K562 (cell line): ENCODE measurements around the gene N4BP2. TPM values are rescaled to one million over a fixed set of nuclear protein-coding genes. Genes with fewer than 3 reads are reported as not detected.
A peak's percentile ranks its signal among the peaks of the same experiment; 100 is the strongest.

Source experiments
- BMI1 ChIP-seq: fragments of 150-350 bp; IDR thresholded peaks from 2 replicates; pipeline ENCODE4 v1.6.1; 2014; ENCODE audit warnings: low read length
- CHD2 ChIP-seq: IDR thresholded peaks from 2 replicates; pipeline ENCODE4 v1.6.1; 2011; ENCODE audit warnings: low read depth, low read length
- FOXK1 ChIP-seq: sonication (generic); formaldehyde crosslinking; IDR thresholded peaks from 2 replicates; pipeline ENCODE4 v1.8.0; 2022; ENCODE audit warnings: missing genetic modification reagents, mild to moderate bottlenecking, borderline replicate concordance
- SMAD4 ChIP-seq: fragments of 250-450 bp; sonication (Bioruptor Pico); conservative IDR thresholded peaks from 2 replicates; pipeline ENCODE4 v1.8.0; 2021; ENCODE audit warnings: inconsistent platforms, mild to moderate bottlenecking, moderate library complexity
- ZNF431 ChIP-seq: sonication (generic); formaldehyde crosslinking; IDR thresholded peaks from 2 replicates; pipeline ENCODE4 v1.8.0; 2022; ENCODE audit warnings: mild to moderate bottlenecking, missing genetic modification reagents
- ZNF830 ChIP-seq: fragments of 250-450 bp; sonication (Bioruptor Pico); IDR thresholded peaks from 2 replicates; pipeline ENCODE4 v1.5.0; 2021; ENCODE audit warnings: mild to moderate bottlenecking
- polyA plus RNA-seq, 8 experiments: library from polyadenylated mRNA; depleted of rRNA in 4 of 8; stranded (reverse) in 5 of 8; unstranded in 3 of 8; fragments of >200 nt; fragmentation: Nextera tagmentation in 2 of 8; fragmentation: Illumina TruSeq in 1 of 8; extraction: Ambion mirVana in 2 of 8; extraction: Trizol in 1 of 8; gene quantifications; 2 replicates each; pipeline versions ENCODE4 v1.2.1 to v1.2.3, GENCODE V29; 2011 to 2014; ENCODE audit warnings: inconsistent platforms in 1 of 8, missing spikeins in 1 of 8
- total RNA-seq, 7 experiments: library from RNA; depleted of rRNA in 6 of 7; stranded (reverse); fragments of >200 nt in 6 of 7; fragmentation: Illumina TruSeq in 2 of 7; extraction: Trizol in 2 of 7; gene quantifications; 2 replicates each; pipeline versions ENCODE4 v1.2.1 to v1.2.3, GENCODE V29; 2011 to 2021; ENCODE audit warnings: low replicate concordance in 1 of 7
- TF ChIP-seq, protein P1 (sequence below): fragments of 250-450 bp; sonication (Bioruptor Pico); IDR thresholded peaks from 2 replicates; pipeline ENCODE4 v1.8.0; 2022; ENCODE audit warnings: inconsistent platforms, mild to moderate bottlenecking, moderate library complexity, borderline replicate concordance
- TF ChIP-seq, protein P2 (sequence below), 2 experiments: fragments of 450-650 bp in 1 of 2; sonication (generic) in 1 of 2; formaldehyde crosslinking; conservative IDR thresholded peaks; 2 replicates each; pipeline versions ENCODE4 v1.4.0 to v1.8.1; 2020 to 2022; ENCODE audit warnings: mild to moderate bottlenecking in 1 of 2, missing genetic modification reagents in 1 of 2
- TF ChIP-seq, protein P3 (sequence below): fragments of 250-450 bp; sonication (Bioruptor Pico); IDR thresholded peaks from 2 replicates; pipeline ENCODE4 v1.5.0; 2020; ENCODE audit warnings: mild to moderate bottlenecking

The N4BP2 gene
- total and polyA plus RNA-seq, 9 of the 15 experiments (the other 6 are each of a cell fraction or from before 2014, with no cell fraction given): 2.7 to 12.6 (median 7.6) TPM

DNA sequence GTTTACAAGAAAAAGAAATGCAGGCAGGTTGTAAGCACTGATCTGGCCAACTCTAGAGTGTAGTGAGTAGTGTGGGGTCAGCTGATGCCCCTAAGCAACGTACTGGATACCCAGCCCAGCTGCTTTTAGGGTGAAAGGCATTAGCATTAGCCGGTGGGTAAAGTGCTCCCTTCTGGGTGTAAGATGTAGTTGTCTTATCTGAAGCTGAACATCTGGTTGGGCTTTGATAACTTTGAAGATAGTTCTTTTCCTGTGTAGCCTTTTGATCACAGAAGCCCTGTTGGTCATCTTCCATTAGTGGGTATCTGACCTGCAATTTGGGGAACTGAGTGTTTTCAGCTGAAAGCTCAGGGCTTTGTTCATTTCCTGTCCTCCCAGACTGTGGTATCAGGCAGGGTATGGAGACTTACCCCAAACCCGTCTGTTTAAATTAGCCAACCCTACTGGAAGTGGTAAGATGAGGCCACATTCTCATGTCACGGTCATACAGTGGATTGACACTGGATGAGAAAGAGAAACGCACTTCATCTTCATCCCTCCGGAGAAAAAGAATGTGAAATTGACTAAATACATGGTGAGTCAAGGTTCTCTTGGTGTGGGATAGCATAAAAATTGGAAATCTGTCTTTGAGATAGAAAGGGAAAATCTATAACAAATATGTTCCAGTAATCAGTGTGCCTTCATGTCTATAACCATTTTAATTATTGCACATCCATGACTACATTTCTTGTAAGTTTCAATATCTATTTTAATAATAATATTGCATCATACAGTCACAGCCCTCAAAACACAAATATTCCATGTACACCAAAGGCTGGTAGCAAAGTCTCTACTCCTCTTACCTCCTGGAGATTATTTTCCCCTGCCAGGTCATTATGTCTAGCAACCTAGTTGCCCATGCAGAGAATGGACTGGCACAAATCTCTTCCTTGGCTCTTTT, 148.9 kb downstream of the N4BP2 start (continued):
- 0 out of 2 replicates have a peak, but pooled peaks have one; percentile 16 for TF ChIP-seq ZNF431 (CRISPR knock-in tag)
- TF ChIP-seq, protein P1, sequence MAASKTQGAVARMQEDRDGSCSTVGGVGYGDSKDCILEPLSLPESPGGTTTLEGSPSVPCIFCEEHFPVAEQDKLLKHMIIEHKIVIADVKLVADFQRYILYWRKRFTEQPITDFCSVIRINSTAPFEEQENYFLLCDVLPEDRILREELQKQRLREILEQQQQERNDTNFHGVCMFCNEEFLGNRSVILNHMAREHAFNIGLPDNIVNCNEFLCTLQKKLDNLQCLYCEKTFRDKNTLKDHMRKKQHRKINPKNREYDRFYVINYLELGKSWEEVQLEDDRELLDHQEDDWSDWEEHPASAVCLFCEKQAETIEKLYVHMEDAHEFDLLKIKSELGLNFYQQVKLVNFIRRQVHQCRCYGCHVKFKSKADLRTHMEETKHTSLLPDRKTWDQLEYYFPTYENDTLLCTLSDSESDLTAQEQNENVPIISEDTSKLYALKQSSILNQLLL (CRISPR knock-in tag): no peak
- TF ChIP-seq SMAD4 (CRISPR knock-in tag): peak; percentile 83
- TF ChIP-seq, protein P2, sequence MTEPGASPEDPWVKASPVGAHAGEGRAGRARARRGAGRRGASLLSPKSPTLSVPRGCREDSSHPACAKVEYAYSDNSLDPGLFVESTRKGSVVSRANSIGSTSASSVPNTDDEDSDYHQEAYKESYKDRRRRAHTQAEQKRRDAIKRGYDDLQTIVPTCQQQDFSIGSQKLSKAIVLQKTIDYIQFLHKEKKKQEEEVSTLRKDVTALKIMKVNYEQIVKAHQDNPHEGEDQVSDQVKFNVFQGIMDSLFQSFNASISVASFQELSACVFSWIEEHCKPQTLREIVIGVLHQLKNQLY (CRISPR knock-in tag; conservative IDR thresholded peaks at IDR 0.05): no peak
- TF ChIP-seq, protein P3, sequence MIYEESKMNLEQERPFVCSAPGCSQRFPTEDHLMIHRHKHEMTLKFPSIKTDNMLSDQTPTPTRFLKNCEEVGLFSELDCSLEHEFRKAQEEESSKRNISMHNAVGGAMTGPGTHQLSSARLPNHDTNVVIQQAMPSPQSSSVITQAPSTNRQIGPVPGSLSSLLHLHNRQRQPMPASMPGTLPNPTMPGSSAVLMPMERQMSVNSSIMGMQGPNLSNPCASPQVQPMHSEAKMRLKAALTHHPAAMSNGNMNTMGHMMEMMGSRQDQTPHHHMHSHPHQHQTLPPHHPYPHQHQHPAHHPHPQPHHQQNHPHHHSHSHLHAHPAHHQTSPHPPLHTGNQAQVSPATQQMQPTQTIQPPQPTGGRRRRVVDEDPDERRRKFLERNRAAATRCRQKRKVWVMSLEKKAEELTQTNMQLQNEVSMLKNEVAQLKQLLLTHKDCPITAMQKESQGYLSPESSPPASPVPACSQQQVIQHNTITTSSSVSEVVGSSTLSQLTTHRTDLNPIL (CRISPR knock-in tag): no peak
- no peak for TF ChIP-seq FOXK1
- no peak for TF ChIP-seq ZNF830 (CRISPR knock-in tag)
- TF ChIP-seq BMI1: no peak
- no peak for TF ChIP-seq CHD2
